ENCODE measurements around the gene HDAC7. TPM values are rescaled to one million over a fixed set of nuclear protein-coding genes. Genes with fewer than 3 reads are reported as not detected.

The HDAC7 gene
- total and polyA plus RNA-seq, 2 donors (not counting 1 experiment from before 2014, with no cell fraction given): 28.1 to 31.6 TPM

DNA sequence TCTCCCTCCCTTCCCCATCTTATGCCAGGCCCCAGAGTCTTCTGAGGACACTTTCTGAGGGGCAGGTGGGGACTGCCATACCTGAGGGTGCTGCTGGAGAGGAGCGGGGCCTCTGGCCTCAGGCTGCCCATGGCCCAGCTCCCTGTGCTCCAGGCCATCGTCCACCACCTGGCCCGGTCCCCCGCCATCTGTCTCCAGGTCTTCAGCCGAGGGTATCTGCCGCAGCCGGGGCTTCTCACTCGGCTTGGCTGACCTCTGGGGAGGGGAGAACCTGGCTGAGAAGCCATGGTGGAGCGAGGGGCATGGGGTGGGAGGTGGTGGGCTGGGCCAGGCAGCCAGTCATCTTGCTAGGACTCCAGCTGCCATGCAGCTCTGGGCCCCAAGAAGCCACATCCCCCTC lies 25.0 kb downstream of the HDAC7 start:
- Histone ChIP-seq H2AFZ (ENCODE audit: low read length) (no peak overlapping the region), H3K4me3 (replicated peaks in 1 of 4; ENCODE audit: control extremely low read depth in 1 of 4, insufficient read depth in 1 of 4, low read depth in 3 of 4, low read length in 4 of 4) (no peak overlapping the region), H4K20me1 (ENCODE audit: control insufficient read depth, extremely low read depth, insufficient read depth, low read length) (no peaks in the 10 kb centered on the region), H3K9ac (ENCODE audit: insufficient read depth, low read length) (no peak overlapping the region), H3K36me3 (ENCODE audit: control insufficient read depth, insufficient read depth, low read length) (peaks cover 58% of the 10 kb centered on the region), H3K4me2 (ENCODE audit: extremely low read depth, insufficient read depth, low read length) (no peak overlapping the region), H3K79me2 (ENCODE audit: control insufficient read depth, insufficient read depth, low read length) (peaks cover 12% of the 10 kb centered on the region), H3K27ac (ENCODE audit: insufficient read depth, low read length) (no peak overlapping the region), H3K9me3 (ENCODE audit: control insufficient read depth, insufficient read depth, low read depth, low read length) (no peaks in the 10 kb centered on the region), H3K27me3 (ENCODE audit: control insufficient read depth, insufficient read depth, low read length) (no peaks in the 10 kb centered on the region), H3K4me1 (ENCODE audit: control insufficient read depth, extremely low read depth, insufficient read depth, low read length) (no peaks in the 10 kb centered on the region)
- TF ChIP-seq, protein P1, sequence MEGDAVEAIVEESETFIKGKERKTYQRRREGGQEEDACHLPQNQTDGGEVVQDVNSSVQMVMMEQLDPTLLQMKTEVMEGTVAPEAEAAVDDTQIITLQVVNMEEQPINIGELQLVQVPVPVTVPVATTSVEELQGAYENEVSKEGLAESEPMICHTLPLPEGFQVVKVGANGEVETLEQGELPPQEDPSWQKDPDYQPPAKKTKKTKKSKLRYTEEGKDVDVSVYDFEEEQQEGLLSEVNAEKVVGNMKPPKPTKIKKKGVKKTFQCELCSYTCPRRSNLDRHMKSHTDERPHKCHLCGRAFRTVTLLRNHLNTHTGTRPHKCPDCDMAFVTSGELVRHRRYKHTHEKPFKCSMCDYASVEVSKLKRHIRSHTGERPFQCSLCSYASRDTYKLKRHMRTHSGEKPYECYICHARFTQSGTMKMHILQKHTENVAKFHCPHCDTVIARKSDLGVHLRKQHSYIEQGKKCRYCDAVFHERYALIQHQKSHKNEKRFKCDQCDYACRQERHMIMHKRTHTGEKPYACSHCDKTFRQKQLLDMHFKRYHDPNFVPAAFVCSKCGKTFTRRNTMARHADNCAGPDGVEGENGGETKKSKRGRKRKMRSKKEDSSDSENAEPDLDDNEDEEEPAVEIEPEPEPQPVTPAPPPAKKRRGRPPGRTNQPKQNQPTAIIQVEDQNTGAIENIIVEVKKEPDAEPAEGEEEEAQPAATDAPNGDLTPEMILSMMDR (conservative IDR thresholded peaks at IDR 0.05 in 1 of 2, IDR thresholded peaks at IDR 0.05 in 1 of 2; ENCODE audit: low read depth in 1 of 2, low read length in 2 of 2): no peak
- TF ChIP-seq EZH2 (IDR thresholded peaks at IDR 0.05; ENCODE audit: low read length, missing control alignments): no peak
- no peak for DNase-seq (ENCODE audit: low read depth in 2 of 2)

DNA sequence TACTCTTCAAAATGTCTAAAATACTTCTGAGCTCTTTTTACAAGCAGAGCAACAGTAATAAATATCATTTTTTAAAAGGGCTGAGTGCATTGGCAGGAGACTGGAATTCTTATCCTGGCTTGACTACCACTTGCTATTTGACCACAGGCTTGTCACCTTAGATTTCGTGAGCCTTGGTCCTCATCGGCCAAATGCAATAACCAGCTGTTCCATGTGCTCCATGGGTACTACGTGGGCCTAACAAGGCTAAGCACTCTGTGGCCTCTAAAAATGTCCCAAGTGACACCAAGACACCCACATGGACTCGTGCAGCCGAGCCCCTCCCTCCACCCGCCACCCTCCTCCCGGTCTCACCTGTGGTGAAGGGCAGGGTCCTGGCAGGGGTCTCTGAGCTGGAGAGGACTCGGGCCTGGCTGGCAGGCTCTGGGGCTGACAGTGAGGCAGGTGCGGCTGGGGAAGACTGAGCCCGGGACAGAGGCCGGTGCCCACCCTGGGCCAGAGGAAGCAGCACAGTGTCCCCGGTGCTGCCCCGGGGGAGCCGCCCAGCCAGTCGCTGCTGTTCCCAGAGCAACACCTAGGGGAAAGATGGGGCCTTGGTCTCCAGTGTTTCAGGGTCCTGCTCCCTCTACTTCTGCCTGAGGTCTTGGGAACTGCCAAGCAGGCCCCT lies 26.6 kb downstream of the HDAC7 start:
- no peak for DNase-seq (ENCODE audit: low read depth in 2 of 2)
- H3K79me2 ChIP-seq (ENCODE audit: control insufficient read depth, insufficient read depth, low read length): no peaks in the 10 kb centered on the region
- H3K4me2 ChIP-seq (ENCODE audit: extremely low read depth, insufficient read depth, low read length): no peak overlapping the region

DNA sequence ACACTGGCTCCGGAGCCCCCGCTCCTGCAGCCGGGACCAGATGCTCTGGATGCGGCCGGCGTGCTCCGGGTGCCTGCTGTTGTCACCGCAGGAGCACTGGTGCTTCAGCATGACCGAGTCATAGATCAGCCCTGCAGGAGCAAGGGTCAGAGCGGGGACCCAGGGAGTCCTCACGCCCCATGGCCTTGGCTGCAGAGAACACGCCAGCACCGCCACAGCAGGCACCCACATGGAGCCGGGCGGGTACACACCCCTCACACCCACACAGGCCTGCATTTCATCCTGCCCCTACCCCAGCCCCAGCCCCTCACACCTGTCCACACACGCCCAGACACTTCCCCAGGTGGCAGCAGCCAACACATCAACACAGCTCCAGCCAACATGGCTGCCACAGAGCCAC lies 27.8 kb downstream of the HDAC7 start:
- peaks cover 69% of the 10 kb centered on the region for H3K36me3 ChIP-seq (ENCODE audit: control insufficient read depth, insufficient read depth, low read length)
- no peak for TF ChIP-seq EZH2 (IDR thresholded peaks at IDR 0.05; ENCODE audit: low read length, missing control alignments)
- TF ChIP-seq, protein P1 (conservative IDR thresholded peaks at IDR 0.05 in 1 of 2, IDR thresholded peaks at IDR 0.05 in 1 of 2; ENCODE audit: low read depth in 1 of 2, low read length in 2 of 2): no peak
- no peak overlapping the region for H2AFZ ChIP-seq (ENCODE audit: low read length)
- H3K4me2 ChIP-seq (ENCODE audit: extremely low read depth, insufficient read depth, low read length): no peak overlapping the region
- H3K27me3 ChIP-seq (ENCODE audit: control insufficient read depth, insufficient read depth, low read length): no peaks in the 10 kb centered on the region
- H3K9ac ChIP-seq (ENCODE audit: insufficient read depth, low read length): no peak overlapping the region
- no peak overlapping the region for H3K4me3 ChIP-seq (replicated peaks in 1 of 4; ENCODE audit: control extremely low read depth in 1 of 4, insufficient read depth in 1 of 4, low read depth in 3 of 4, low read length in 4 of 4)
- no peak overlapping the region for H3K27ac ChIP-seq (ENCODE audit: insufficient read depth, low read length)
- H3K79me2 ChIP-seq (ENCODE audit: control insufficient read depth, insufficient read depth, low read length): no peaks in the 10 kb centered on the region
- no peaks in the 10 kb centered on the region for H3K9me3 ChIP-seq (ENCODE audit: control insufficient read depth, insufficient read depth, low read depth, low read length)
- no peaks in the 10 kb centered on the region for H3K4me1 ChIP-seq (ENCODE audit: control insufficient read depth, extremely low read depth, insufficient read depth, low read length)
- no peak for DNase-seq (ENCODE audit: low read depth in 2 of 2)
- H4K20me1 ChIP-seq (ENCODE audit: control insufficient read depth, extremely low read depth, insufficient read depth, low read length): no peaks in the 10 kb centered on the region

More for the DNA sequence above, 26.6 kb downstream of the HDAC7 start:
- H4K20me1 ChIP-seq (ENCODE audit: control insufficient read depth, extremely low read depth, insufficient read depth, low read length): no peaks in the 10 kb centered on the region
- no peak overlapping the region for H2AFZ ChIP-seq (ENCODE audit: low read length)
- no peaks in the 10 kb centered on the region for H3K9me3 ChIP-seq (ENCODE audit: control insufficient read depth, insufficient read depth, low read depth, low read length)
- no peak overlapping the region for H3K27ac ChIP-seq (ENCODE audit: insufficient read depth, low read length)
- H3K4me3 ChIP-seq (replicated peaks in 1 of 4; ENCODE audit: control extremely low read depth in 1 of 4, insufficient read depth in 1 of 4, low read depth in 3 of 4, low read length in 4 of 4): no peak overlapping the region
- peaks cover 67% of the 10 kb centered on the region for H3K36me3 ChIP-seq (ENCODE audit: control insufficient read depth, insufficient read depth, low read length)
- TF ChIP-seq, protein P1 (conservative IDR thresholded peaks at IDR 0.05 in 1 of 2, IDR thresholded peaks at IDR 0.05 in 1 of 2; ENCODE audit: low read depth in 1 of 2, low read length in 2 of 2): no peak
- TF ChIP-seq EZH2 (IDR thresholded peaks at IDR 0.05; ENCODE audit: low read length, missing control alignments): no peak
- H3K27me3 ChIP-seq (ENCODE audit: control insufficient read depth, insufficient read depth, low read length): no peaks in the 10 kb centered on the region
- no peaks in the 10 kb centered on the region for H3K4me1 ChIP-seq (ENCODE audit: control insufficient read depth, extremely low read depth, insufficient read depth, low read length)
- H3K9ac ChIP-seq (ENCODE audit: insufficient read depth, low read length): no peak overlapping the region
